Endothelial cell of hepatic sinusoid (primary cell): Measurements from ENCODE around the gene SYNE4.
"Not testable (repeated sequence)": the region's sequence is repeated elsewhere in the genome, so short reads cannot be mapped to it uniquely, and the experiment has no call there.

Experiments used
- in situ Hi-C: cut with HindIII; loops from 2 replicates; pipeline ENCODE4 v1.10.0; 2017; ENCODE audit warnings: low sequenced_read_pairs

Gene SYNE4

GRCh38 chr19:35957411-35957810, 51.2 kb downstream of the SYNE4 start:
- in situ Hi-C loops: not testable (repeated sequence)

GRCh38 chr19:35955881-35956634, 52.6 kb downstream of the SYNE4 start:
- in situ Hi-C loops: no loop called here
